GM12872 (cell line): ENCODE measurements around the gene GOT2.

Source experiments
- TF ChIP-seq, protein P1 (sequence below): IDR thresholded peaks from 3 replicates; pipeline ENCODE4 v1.5.1; 2011; ENCODE audit warnings: low read depth, mild to moderate bottlenecking, low read length, moderate library complexity; ENCODE audit not compliant: insufficient read depth

The GOT2 gene

DNA sequence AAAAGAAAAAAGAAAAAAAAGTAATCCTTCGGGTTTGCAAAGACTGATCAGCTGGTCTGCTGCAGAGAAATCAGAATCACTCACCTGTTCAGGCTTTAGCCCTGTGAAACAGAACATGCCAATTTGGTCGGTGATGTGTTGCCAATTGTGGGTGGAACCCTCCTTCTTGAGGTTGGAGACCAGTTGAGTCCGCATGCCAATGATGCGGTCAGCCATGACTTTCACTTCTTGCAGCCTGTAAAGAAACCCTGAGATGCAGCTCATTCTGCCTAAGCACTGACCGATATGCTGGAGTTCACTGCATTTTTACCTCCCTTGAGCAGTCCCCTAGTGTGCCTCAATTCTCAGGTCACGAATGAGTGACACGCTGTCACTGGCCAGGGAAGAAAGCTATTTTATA is 24.8 kb downstream of the GOT2 start:
- TF ChIP-seq, protein P1, sequence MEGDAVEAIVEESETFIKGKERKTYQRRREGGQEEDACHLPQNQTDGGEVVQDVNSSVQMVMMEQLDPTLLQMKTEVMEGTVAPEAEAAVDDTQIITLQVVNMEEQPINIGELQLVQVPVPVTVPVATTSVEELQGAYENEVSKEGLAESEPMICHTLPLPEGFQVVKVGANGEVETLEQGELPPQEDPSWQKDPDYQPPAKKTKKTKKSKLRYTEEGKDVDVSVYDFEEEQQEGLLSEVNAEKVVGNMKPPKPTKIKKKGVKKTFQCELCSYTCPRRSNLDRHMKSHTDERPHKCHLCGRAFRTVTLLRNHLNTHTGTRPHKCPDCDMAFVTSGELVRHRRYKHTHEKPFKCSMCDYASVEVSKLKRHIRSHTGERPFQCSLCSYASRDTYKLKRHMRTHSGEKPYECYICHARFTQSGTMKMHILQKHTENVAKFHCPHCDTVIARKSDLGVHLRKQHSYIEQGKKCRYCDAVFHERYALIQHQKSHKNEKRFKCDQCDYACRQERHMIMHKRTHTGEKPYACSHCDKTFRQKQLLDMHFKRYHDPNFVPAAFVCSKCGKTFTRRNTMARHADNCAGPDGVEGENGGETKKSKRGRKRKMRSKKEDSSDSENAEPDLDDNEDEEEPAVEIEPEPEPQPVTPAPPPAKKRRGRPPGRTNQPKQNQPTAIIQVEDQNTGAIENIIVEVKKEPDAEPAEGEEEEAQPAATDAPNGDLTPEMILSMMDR, result no peak

- TF ChIP-seq, protein P1, result no peak
Measured at GRCh38 chr16:58699151-58699550, 35.0 kb downstream of the GOT2 start.

- TF ChIP-seq, protein P1, result no peak
Measured at GRCh38 chr16:58695368-58695767, 38.7 kb downstream of the GOT2 start.

- TF ChIP-seq, protein P1, result no peak
Measured at GRCh38 chr16:58692450-58692849, 41.7 kb downstream of the GOT2 start.

DNA sequence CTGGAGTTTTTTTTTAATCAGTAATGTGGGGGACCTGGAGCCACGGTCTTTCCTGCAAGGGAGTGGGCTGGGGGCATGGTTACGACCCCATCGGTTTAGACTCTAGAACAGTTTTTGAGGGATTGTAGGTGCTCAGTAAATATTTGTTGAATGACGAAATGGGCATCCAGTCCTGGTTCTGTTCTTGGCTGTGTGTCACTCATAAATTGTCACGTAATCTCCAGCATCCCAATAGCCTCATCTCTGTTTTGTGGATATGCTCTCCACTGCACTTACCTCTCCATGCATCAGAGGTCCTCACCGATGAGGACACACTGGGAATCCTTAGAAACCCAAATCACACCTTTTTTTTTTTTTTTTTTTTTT is 49.0 kb downstream of the GOT2 start:
- TF ChIP-seq, protein P1, result no peak

DNA sequence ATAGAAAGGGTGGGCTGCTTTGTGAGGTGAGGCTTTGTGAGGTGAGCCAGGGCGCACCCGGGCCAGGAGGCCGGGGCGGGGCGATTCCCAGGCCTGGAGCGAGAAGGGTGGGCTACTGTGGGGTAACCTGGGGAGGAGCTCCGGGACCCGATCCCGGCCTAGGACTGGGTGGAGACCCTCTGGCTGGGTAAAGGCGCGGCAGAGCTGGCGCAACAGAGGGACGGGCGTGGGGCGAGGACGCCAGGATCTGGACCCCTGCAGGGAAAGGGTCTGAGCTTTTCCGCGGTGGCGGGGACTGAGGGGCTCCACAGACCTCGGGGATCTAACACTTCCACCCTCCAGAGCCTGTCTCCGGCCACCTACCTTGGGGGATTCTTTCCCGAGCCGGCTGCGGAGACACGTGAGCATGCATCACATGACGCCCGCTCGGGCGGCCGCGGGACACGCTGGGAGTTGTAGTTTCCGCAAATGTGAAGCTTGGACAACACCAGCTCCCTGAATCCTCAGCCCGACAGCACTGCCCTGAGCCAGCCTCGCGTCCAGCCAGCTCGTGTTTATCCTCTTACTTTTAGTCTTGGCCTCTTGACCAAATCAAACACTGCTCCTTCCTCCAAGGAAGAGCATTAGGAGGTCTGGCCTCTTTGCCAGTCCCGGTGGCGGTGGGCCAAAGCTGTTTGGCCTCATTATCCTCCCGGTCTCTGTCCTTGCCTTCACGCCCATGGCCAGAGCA is 49.6 kb downstream of the GOT2 start, which contains the start of gene SLC38A7:
Gene SLC38A7 (minus strand): TSS at position 417 of the 730 bp plus-strand sequence. CDS start 4,644 bp downstream, outside the sequence.
- TF ChIP-seq, protein P1, result no peak

GRCh38 chr16:58684001-58684353 is 50.1 kb downstream of the GOT2 start:
- TF ChIP-seq, protein P1, result no peak
